ENCODE data around the gene IL18R1. TPM values are rescaled to one million over a fixed set of nuclear protein-coding genes. Genes with fewer than 3 reads are reported as not detected.

The IL18R1 gene
- total RNA-seq, 1 experiment from 2014 or later, result 1.9 TPM

DNA sequence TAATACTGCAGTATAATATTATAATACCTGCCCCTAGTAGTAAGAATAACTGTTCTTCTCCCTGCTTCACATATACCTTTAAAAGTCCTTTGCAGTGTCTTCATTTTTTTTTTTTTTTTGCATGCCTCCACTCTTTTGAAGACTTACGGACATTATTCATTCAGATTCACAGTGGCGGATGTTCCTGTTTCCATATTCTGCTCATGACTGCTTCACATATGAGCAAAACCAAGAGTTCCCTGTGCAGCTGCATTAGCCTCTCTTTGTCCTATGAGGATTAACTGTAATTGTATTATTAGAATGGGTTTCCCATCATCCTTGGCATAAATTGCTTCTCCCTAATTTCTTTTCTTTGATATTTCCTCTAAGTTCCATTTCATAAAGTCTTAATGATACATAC is 80.1 kb downstream of the IL18R1 start:
- no peaks in the 10 kb centered on the region for H3F3A ChIP-seq (ENCODE audit: insufficient read depth, low read depth)
- no peaks in the 10 kb centered on the region for H4K20me1 ChIP-seq (ENCODE audit: insufficient read depth)
- ChIA-PET CTCF (no interaction called here), POLR2A (ENCODE audit: unreplicated experiment) (no interaction called here)
- no peak overlapping the region for H3K4me2 ChIP-seq
- no TSS peak for BruUV-seq (replicated peaks)
- H3K27ac ChIP-seq, result no peak overlapping the region
- H3K27me3 ChIP-seq (ENCODE audit: insufficient read depth, low read depth), result no peaks in the 10 kb centered on the region
- peaks cover 8% of the 10 kb centered on the region; the same call in 1 of the 2 replicates for H3K4me1 ChIP-seq (replicated peaks; ENCODE audit: insufficient read depth)
- no peaks in the 10 kb centered on the region for H3K9me2 ChIP-seq (ENCODE audit: insufficient read depth)
- no peak for DNase-seq
- TF ChIP-seq CTCF (conservative IDR thresholded peaks at IDR 0.05) (no peak), EZH2 (IDR thresholded peaks at IDR 0.05; ENCODE audit: low read depth) (no peak)
- no peak overlapping the region for H3K4me3 ChIP-seq
- no peak overlapping the region for H2AFZ ChIP-seq
- H3K9me3 ChIP-seq (ENCODE audit: insufficient read depth, low read depth), result no peaks in the 10 kb centered on the region
- intact Hi-C loops (cut with micrococcal nuclease; ENCODE audit: unreplicated experiment), result no loop called here
- H3K36me3 ChIP-seq (ENCODE audit: low read depth), result no peaks in the 10 kb centered on the region
- H3K79me2 ChIP-seq (ENCODE audit: low read depth), result no peaks in the 10 kb centered on the region

GRCh38 chr2:102436323-102436722 is 80.7 kb downstream of the IL18R1 start:
- H3K9me3 ChIP-seq (ENCODE audit: insufficient read depth, low read depth), result no peaks in the 10 kb centered on the region
- H4K20me1 ChIP-seq (ENCODE audit: insufficient read depth), result no peaks in the 10 kb centered on the region
- no peak overlapping the region for H3K4me3 ChIP-seq
- no peak overlapping the region for H3K4me2 ChIP-seq
- no peak for DNase-seq
- H3K9me2 ChIP-seq (ENCODE audit: insufficient read depth), result no peaks in the 10 kb centered on the region
- TF ChIP-seq EZH2 (IDR thresholded peaks at IDR 0.05; ENCODE audit: low read depth) (no peak), CTCF (conservative IDR thresholded peaks at IDR 0.05) (no peak)
- no peaks in the 10 kb centered on the region for H3K36me3 ChIP-seq (ENCODE audit: low read depth)
- no peak overlapping the region for H3K27ac ChIP-seq
- BruUV-seq (replicated peaks), result no TSS peak
- H3K4me1 ChIP-seq (replicated peaks; ENCODE audit: insufficient read depth), result peaks cover 8% of the 10 kb centered on the region; the same call in 1 of the 2 replicates
- CTCF ChIA-PET, result no interaction called here
- H2AFZ ChIP-seq, result no peak overlapping the region
- H3F3A ChIP-seq (ENCODE audit: insufficient read depth, low read depth), result no peaks in the 10 kb centered on the region
- H3K79me2 ChIP-seq (ENCODE audit: low read depth), result no peaks in the 10 kb centered on the region
- POLR2A ChIA-PET (ENCODE audit: unreplicated experiment), result no interaction called here
- H3K27me3 ChIP-seq (ENCODE audit: insufficient read depth, low read depth), result no peaks in the 10 kb centered on the region
- intact Hi-C loops (cut with micrococcal nuclease; ENCODE audit: unreplicated experiment), result no loop called here

DNA sequence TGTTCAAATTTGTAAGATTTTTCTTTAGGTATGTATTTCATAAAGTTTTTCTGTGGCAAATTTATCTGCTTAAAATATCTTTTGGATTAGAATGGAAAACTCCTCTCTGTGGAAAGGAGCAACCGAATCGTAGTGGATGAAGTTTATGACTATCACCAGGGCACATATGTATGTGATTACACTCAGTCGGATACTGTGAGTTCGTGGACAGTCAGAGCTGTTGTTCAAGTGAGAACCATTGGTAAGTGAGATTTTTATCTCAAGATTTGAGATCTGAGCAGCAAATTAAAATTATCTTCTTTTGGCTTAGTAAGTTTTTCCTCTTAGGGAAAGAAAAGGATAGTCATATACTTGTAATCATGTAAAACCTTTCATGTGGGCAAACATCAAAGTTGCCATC is 81.5 kb downstream of the IL18R1 start:
- Histone ChIP-seq H3K4me1 (replicated peaks; ENCODE audit: insufficient read depth) (peaks cover 8% of the 10 kb centered on the region; the same call in 1 of the 2 replicates), H2AFZ (no peak overlapping the region), H3K9me2 (ENCODE audit: insufficient read depth) (no peaks in the 10 kb centered on the region), H3K36me3 (ENCODE audit: low read depth) (no peaks in the 10 kb centered on the region), H3K4me3 (no peak overlapping the region), H4K20me1 (ENCODE audit: insufficient read depth) (no peaks in the 10 kb centered on the region), H3K27me3 (ENCODE audit: insufficient read depth, low read depth) (no peaks in the 10 kb centered on the region), H3F3A (ENCODE audit: insufficient read depth, low read depth) (no peaks in the 10 kb centered on the region), H3K9me3 (ENCODE audit: insufficient read depth, low read depth) (no peaks in the 10 kb centered on the region), H3K27ac (no peak overlapping the region), H3K4me2 (no peak overlapping the region), H3K79me2 (ENCODE audit: low read depth) (no peaks in the 10 kb centered on the region)
- no TSS peak for BruUV-seq (replicated peaks)
- TF ChIP-seq EZH2 (IDR thresholded peaks at IDR 0.05; ENCODE audit: low read depth) (no peak), CTCF (conservative IDR thresholded peaks at IDR 0.05) (no peak)
- intact Hi-C loops (cut with micrococcal nuclease; ENCODE audit: unreplicated experiment), result no loop called here
- DNase-seq, result no peak
- CTCF ChIA-PET, result no interaction called here
- POLR2A ChIA-PET (ENCODE audit: unreplicated experiment), result no interaction called here

Measured in PC-9 (cell line).